ENCODE data around the gene PTAFR.

PTAFR gene

GRCh38 chr1:28102189-28102588, 74.3 kb downstream of the PTAFR start:
- Histone ChIP-seq H3K4me3 (ENCODE audit: low read depth, low read length) (no peak overlapping the region), H3K36me3 (no peaks in the 10 kb centered on the region), H3K27me3 (no peaks in the 10 kb centered on the region), H3K4me1 (no peaks in the 10 kb centered on the region), H3K9me3 (no peaks in the 10 kb centered on the region)
- DNase-seq = no peak
- no peak for TF ChIP-seq CTCF (IDR thresholded peaks at IDR 0.05; ENCODE audit: low read depth, low read length)

- no peak overlapping the region for H3K4me3 ChIP-seq (ENCODE audit: low read depth, low read length)
- no peaks in the 10 kb centered on the region for H3K9me3 ChIP-seq
- no peak for TF ChIP-seq CTCF (IDR thresholded peaks at IDR 0.05; ENCODE audit: low read depth, low read length)
- DNase-seq = no peak
- no peaks in the 10 kb centered on the region for H3K27me3 ChIP-seq
- H3K4me1 ChIP-seq = no peaks in the 10 kb centered on the region
- no peaks in the 10 kb centered on the region for H3K36me3 ChIP-seq
These were observed 77.3 kb downstream of the PTAFR start for GRCh38 chr1:28099050-28099769.
